D721Med (cell line): ENCODE measurements around the gene GUCY1A1.

ENCODE experiments used
- DNase-seq: peaks from one replicate; pipeline ENCODE4 v3.0.0; 2011; ENCODE audit warnings: low spot score; ENCODE audit not compliant: insufficient read length
- FAIRE-seq: peaks from 2 replicates; lab custom pipeline; 2011; peaks lifted over from hg19 to GRCh38; lab: Jason Lieb, UNC
- CTCF ChIP-seq: IDR thresholded peaks from 2 replicates; pipeline ENCODE4 v1.5.1; 2012; ENCODE audit warnings: mild to moderate bottlenecking, control low read depth; ENCODE audit not compliant: insufficient read depth; ENCODE audit errors: missing control alignments

GUCY1A1 gene

GRCh38 chr4:155773196-155773800 is 106.7 kb downstream of the GUCY1A1 start:
- DNase-seq (no peak), FAIRE-seq (no peak)

GRCh38 chr4:155774033-155774432 is 107.4 kb downstream of the GUCY1A1 start:
- FAIRE-seq, result no peak
- DNase-seq, result no peak
- no peak for TF ChIP-seq CTCF

More at GRCh38 chr4:155773196-155773800, 106.7 kb downstream of the GUCY1A1 start:
- TF ChIP-seq CTCF, result no peak

- no peak for TF ChIP-seq CTCF
- DNase-seq (no peak), FAIRE-seq (no peak)
These were observed 111.5 kb downstream of the GUCY1A1 start for GRCh38 chr4:155777971-155778735.

GRCh38 chr4:155780775-155781174 is 114.1 kb downstream of the GUCY1A1 start:
- no peak for FAIRE-seq
- no peak for TF ChIP-seq CTCF
- DNase-seq, result no peak

- DNase-seq (no peak), FAIRE-seq (no peak)
- TF ChIP-seq CTCF, result no peak
These were observed 114.7 kb downstream of the GUCY1A1 start for GRCh38 chr4:155781249-155781831.
